IMR-90 (cell line): ENCODE data around the gene SORD. TPM values are rescaled to one million over a fixed set of nuclear protein-coding genes. Genes with fewer than 3 reads are reported as not detected.
"Not testable (repeated sequence)": the region's sequence is repeated elsewhere in the genome, so short reads cannot be mapped to it uniquely, and the experiment has no call there.

Experiments used
- ATAC-seq: fragments of 200-7000 bp; cut with Tn5 transposase; 2 replicates; pipeline ENCODE4 v1.9.1; 2020; ENCODE audit warnings: low read depth, mild to moderate bottlenecking, moderate library complexity
- BruUV-seq: library from RNA; stranded (reverse); fragments of 400-500 nt; replicated peaks from 2 replicates; lab custom pipeline; 2021; lab: Mats Ljungman, UMichigan
- CTCF ChIA-PET: fragments of 300-600 bp; formaldehyde crosslinking; extraction: SDS; loops from one replicate; lab custom pipeline; 2021; ENCODE audit warnings: antibody characterized with exemption; lab: Yijun Ruan, JAX
- POLR2A ChIA-PET: fragments of 300-600 bp; sonication (Branson Sonifier 250); formaldehyde crosslinking; loops from one replicate; lab custom pipeline; 2022; ENCODE audit warnings: antibody characterized with exemption; ENCODE audit not compliant: unreplicated experiment; lab: Charles Lee
- DNase-seq: peaks from one replicate; pipeline ENCODE4 v3.0.0; 2013
- H2AFZ ChIP-seq: replicated peaks from 2 replicates; pipeline ENCODE3; 2013; ENCODE audit warnings: low read length, mild to moderate bottlenecking; ENCODE audit not compliant: poor library complexity
- H2AK5ac ChIP-seq: 2 replicates; pipeline ENCODE4 v1.6.1; 2013; ENCODE audit warnings: low read depth, low read length, inconsistent platforms
- H2AK9ac ChIP-seq: replicated peaks from 2 replicates; pipeline ENCODE3; 2013; ENCODE audit warnings: mild to moderate bottlenecking, low read depth, low read length, moderate library complexity; ENCODE audit not compliant: poor library complexity
- H2BK120ac ChIP-seq: 2 replicates; pipeline ENCODE4 v1.6.1; 2013; ENCODE audit warnings: low read depth, low read length, inconsistent platforms
- H2BK15ac ChIP-seq: 3 replicates; pipeline ENCODE4 v1.6.1; 2013; ENCODE audit warnings: low read depth, low read length, inconsistent platforms
- H2BK20ac ChIP-seq: 2 replicates; pipeline ENCODE4 v1.6.1; 2013; ENCODE audit warnings: low read depth, mild to moderate bottlenecking, inconsistent platforms, low read length, moderate library complexity
- H2BK5ac ChIP-seq: 2 replicates; pipeline ENCODE4 v1.6.1; 2013; ENCODE audit warnings: mild to moderate bottlenecking, low read depth, low read length, inconsistent platforms; ENCODE audit not compliant: poor library complexity, severe bottlenecking
- H3K14ac ChIP-seq: replicated peaks from 2 replicates; pipeline ENCODE4 v1.6.1; 2013; ENCODE audit warnings: low read depth, low read length, inconsistent platforms
- H3K18ac ChIP-seq: 2 replicates; pipeline ENCODE4 v1.6.1; 2013; ENCODE audit warnings: low read depth, low read length, control low read depth
- H3K23ac ChIP-seq: 2 replicates; pipeline ENCODE4 v1.6.1; 2013; ENCODE audit warnings: low read depth, low read length, inconsistent platforms
- H3K27ac ChIP-seq: 2 replicates; pipeline ENCODE4 v1.5.1; 2013; ENCODE audit warnings: mild to moderate bottlenecking, control low read depth, low read length; ENCODE audit not compliant: insufficient read depth
- H3K27me3 ChIP-seq: 2 replicates; pipeline ENCODE4 v1.6.1; 2013; ENCODE audit warnings: low read length; ENCODE audit not compliant: control insufficient read depth, insufficient read depth
- H3K36me3 ChIP-seq: 2 replicates; pipeline ENCODE4 v1.6.1; 2013; ENCODE audit warnings: low read length, mixed read lengths; ENCODE audit not compliant: control insufficient read depth, insufficient read depth
- H3K4ac ChIP-seq: 2 replicates; pipeline ENCODE4 v1.6.1; 2013; ENCODE audit warnings: low read depth, low read length, inconsistent platforms
- H3K4me1 ChIP-seq: 2 replicates; pipeline ENCODE4 v1.6.1; 2013; ENCODE audit warnings: low read length, mixed read lengths; ENCODE audit not compliant: control insufficient read depth, insufficient read depth
- H3K4me2 ChIP-seq: 2 replicates; pipeline ENCODE4 v1.6.1; 2013; ENCODE audit warnings: low read depth, mild to moderate bottlenecking, control low read depth, low read length, moderate library complexity
- H3K4me3 ChIP-seq: 2 replicates; pipeline ENCODE4 v1.5.1; 2013; ENCODE audit warnings: low read depth, mild to moderate bottlenecking, control low read depth, low read length, moderate library complexity; ENCODE audit not compliant: insufficient read depth
- H3K56ac ChIP-seq: 2 replicates; pipeline ENCODE4 v1.6.1; 2013; ENCODE audit warnings: low read length, inconsistent platforms; ENCODE audit not compliant: insufficient read depth; ENCODE audit errors: extremely low read depth
- H3K79me1 ChIP-seq, 2 experiments: 2 replicates each; pipeline ENCODE4 v1.6.1; 2013; ENCODE audit warnings: low read length in 2 of 2, inconsistent platforms in 1 of 2, low read depth in 1 of 2
- H3K9ac ChIP-seq: 2 replicates; pipeline ENCODE4 v1.6.1; 2013; ENCODE audit warnings: low read depth, low read length, control low read depth
- H3K9me1 ChIP-seq: 2 replicates; pipeline ENCODE4 v1.6.1; 2013; ENCODE audit warnings: low read length, inconsistent platforms; ENCODE audit not compliant: insufficient read depth
- H3K9me3 ChIP-seq: 2 replicates; pipeline ENCODE4 v1.6.1; 2013; ENCODE audit warnings: low read length; ENCODE audit not compliant: control insufficient read depth, insufficient read depth
- H4K20me1 ChIP-seq: 2 replicates; pipeline ENCODE4 v1.6.1; 2013; ENCODE audit warnings: low read length, inconsistent platforms; ENCODE audit not compliant: insufficient read depth
- H4K5ac ChIP-seq: 2 replicates; pipeline ENCODE4 v1.6.1; 2013; ENCODE audit warnings: mild to moderate bottlenecking, low read depth, low read length, control low read depth
- H4K8ac ChIP-seq, 2 experiments: 2 replicates each; pipeline ENCODE4 v1.6.1; 2013; ENCODE audit warnings: low read depth in 2 of 2, low read length in 2 of 2, control low read depth in 1 of 2, inconsistent platforms in 1 of 2
- H4K91ac ChIP-seq: 2 replicates; pipeline ENCODE4 v1.6.1; 2013; ENCODE audit warnings: low read depth, low read length, inconsistent platforms; ENCODE audit not compliant: insufficient read depth
- WGBS, 2 experiments: methylation state at CpG; one replicate each; pipeline versions ENCODE4 v1.1.5 to v1.1.7; 2013; ENCODE audit warnings: missing lambda C conversion rate in 2 of 2; ENCODE audit not compliant: insufficient read length in 1 of 2; ENCODE audit errors: extremely low coverage in 2 of 2; 5-methylcytosine and 5-hydroxymethylcytosine counted together
- dilution Hi-C: fragments of 300-500 bp; cut with HindIII; formaldehyde crosslinking; loops from one replicate; pipeline ENCODE4 v1.14.3; 2018; ENCODE audit warnings: low sequenced_read_pairs; ENCODE audit not compliant: unreplicated experiment
- in situ Hi-C: fragments of 300-500 bp; cut with MboI; formaldehyde crosslinking; loops from 3 replicates; pipeline ENCODE4 v1.14.3; 2019; ENCODE audit warnings: low sequenced_read_pairs, inconsistent platforms, mixed read lengths
- intact Hi-C: fragments of 100-400 bp; cut with micrococcal nuclease; formaldehyde crosslinking; loops from 2 replicates; pipeline ENCODE4 v1.10.0; 2022
- polyA plus RNA-seq, 3 experiments: library from polyadenylated mRNA; depleted of rRNA; stranded (reverse); fragments of >200 nt; gene quantifications; 2 replicates each; pipeline ENCODE4 v1.2.3, GENCODE V29; 2012; ENCODE audit warnings: low replicate concordance in 1 of 3
- total RNA-seq: library from RNA; depleted of rRNA; stranded (reverse); fragments of >200 nt; gene quantifications from 2 replicates; pipeline ENCODE4 v1.2.3, GENCODE V29; 2012

SORD gene
- total and polyA plus RNA-seq, 2 of the 4 experiments (the other 2 are of a cell fraction): 27.6 to 34.2 TPM

GRCh38 chr15:45001180-45001579 is 21.8 kb upstream of the SORD start:
- H3K4me1 ChIP-seq, H3K36me3 ChIP-seq, H2BK5ac ChIP-seq, DNase-seq, H3K14ac ChIP-seq, H2BK20ac ChIP-seq, dilution Hi-C loops, H3K4ac ChIP-seq, H3K56ac ChIP-seq, H3K18ac ChIP-seq, H4K91ac ChIP-seq, H2AFZ ChIP-seq, H3K4me3 ChIP-seq, ATAC-seq, H4K8ac ChIP-seq, H3K9ac ChIP-seq, H3K23ac ChIP-seq, H2AK5ac ChIP-seq, H3K27me3 ChIP-seq, H4K5ac ChIP-seq, H3K9me1 ChIP-seq, POLR2A ChIA-PET, H4K20me1 ChIP-seq, H2BK120ac ChIP-seq, intact Hi-C loops, BruUV-seq, H2AK9ac ChIP-seq, in situ Hi-C loops, H3K79me1 ChIP-seq, H3K9me3 ChIP-seq, H3K4me2 ChIP-seq, H2BK15ac ChIP-seq, CTCF ChIA-PET, H3K27ac ChIP-seq: not testable (repeated sequence)
- no CpG with 5 or more reads among the region's 1 CpG for WGBS, 2 experiments

- H3K4me2 ChIP-seq, H2AK9ac ChIP-seq, H2AK5ac ChIP-seq, H3K4me3 ChIP-seq, H4K20me1 ChIP-seq, dilution Hi-C loops, H3K9me1 ChIP-seq, DNase-seq, H4K8ac ChIP-seq, H3K14ac ChIP-seq, H3K9me3 ChIP-seq, H3K27ac ChIP-seq, H3K27me3 ChIP-seq, POLR2A ChIA-PET, H4K5ac ChIP-seq, intact Hi-C loops, CTCF ChIA-PET, H3K4me1 ChIP-seq, H2BK5ac ChIP-seq, H3K9ac ChIP-seq, ATAC-seq, in situ Hi-C loops, H3K23ac ChIP-seq, H2BK120ac ChIP-seq, H2BK15ac ChIP-seq, H3K18ac ChIP-seq, H2AFZ ChIP-seq, H3K36me3 ChIP-seq, H3K79me1 ChIP-seq, H3K56ac ChIP-seq, H3K4ac ChIP-seq, H2BK20ac ChIP-seq, H4K91ac ChIP-seq, BruUV-seq: not testable (repeated sequence)
- no CpG with 5 or more reads among the region's 2 CpGs for WGBS, 2 experiments
Observed at GRCh38 chr15:45003731-45004410, 19.1 kb upstream of the SORD start.
